ENCODE results near the gene PRXL2A. TPM values are rescaled to one million over a fixed set of nuclear protein-coding genes. Genes with fewer than 3 reads are reported as not detected.

Gene PRXL2A
- polyA plus RNA-seq, 1 experiment, result 1.0 TPM

Other genes starting within 250 kb of the PRXL2A start
- 210 and 239 TPM in 2 replicates for gene ANXA11, start 203.0 kb upstream of the PRXL2A start, polyA plus RNA-seq (2011; rRNA removed)
- not detected in 2 replicates for gene MAT1A, start 118.9 kb upstream of the PRXL2A start, polyA plus RNA-seq (2011; rRNA removed)
- gene DYDC1, start 51.8 kb upstream of the PRXL2A start, polyA plus RNA-seq (2011; rRNA removed), result not detected in 2 replicates
- not detected in 2 replicates for gene DYDC2, start 51.8 kb upstream of the PRXL2A start, polyA plus RNA-seq (2011; rRNA removed)
- 18.3 and 33.3 TPM in 2 replicates for gene TSPAN14, start 45.8 kb downstream of the PRXL2A start, polyA plus RNA-seq (2011; rRNA removed)
- gene SH2D4B, start 129.4 kb downstream of the PRXL2A start, polyA plus RNA-seq (2011; rRNA removed), result not detected in 2 replicates

All from BJ (cell line).